ENCODE measurements around the gene NPC1L1. TPM values are rescaled to one million over a fixed set of nuclear protein-coding genes. Genes with fewer than 3 reads are reported as not detected.

Gene NPC1L1
- total and polyA plus RNA-seq, 2 of the 13 experiments (the other 11 are each of a cell fraction or from before 2014, with no cell fraction given), result 4.8 to 14.5 TPM

- TF ChIP-seq, protein P1, sequence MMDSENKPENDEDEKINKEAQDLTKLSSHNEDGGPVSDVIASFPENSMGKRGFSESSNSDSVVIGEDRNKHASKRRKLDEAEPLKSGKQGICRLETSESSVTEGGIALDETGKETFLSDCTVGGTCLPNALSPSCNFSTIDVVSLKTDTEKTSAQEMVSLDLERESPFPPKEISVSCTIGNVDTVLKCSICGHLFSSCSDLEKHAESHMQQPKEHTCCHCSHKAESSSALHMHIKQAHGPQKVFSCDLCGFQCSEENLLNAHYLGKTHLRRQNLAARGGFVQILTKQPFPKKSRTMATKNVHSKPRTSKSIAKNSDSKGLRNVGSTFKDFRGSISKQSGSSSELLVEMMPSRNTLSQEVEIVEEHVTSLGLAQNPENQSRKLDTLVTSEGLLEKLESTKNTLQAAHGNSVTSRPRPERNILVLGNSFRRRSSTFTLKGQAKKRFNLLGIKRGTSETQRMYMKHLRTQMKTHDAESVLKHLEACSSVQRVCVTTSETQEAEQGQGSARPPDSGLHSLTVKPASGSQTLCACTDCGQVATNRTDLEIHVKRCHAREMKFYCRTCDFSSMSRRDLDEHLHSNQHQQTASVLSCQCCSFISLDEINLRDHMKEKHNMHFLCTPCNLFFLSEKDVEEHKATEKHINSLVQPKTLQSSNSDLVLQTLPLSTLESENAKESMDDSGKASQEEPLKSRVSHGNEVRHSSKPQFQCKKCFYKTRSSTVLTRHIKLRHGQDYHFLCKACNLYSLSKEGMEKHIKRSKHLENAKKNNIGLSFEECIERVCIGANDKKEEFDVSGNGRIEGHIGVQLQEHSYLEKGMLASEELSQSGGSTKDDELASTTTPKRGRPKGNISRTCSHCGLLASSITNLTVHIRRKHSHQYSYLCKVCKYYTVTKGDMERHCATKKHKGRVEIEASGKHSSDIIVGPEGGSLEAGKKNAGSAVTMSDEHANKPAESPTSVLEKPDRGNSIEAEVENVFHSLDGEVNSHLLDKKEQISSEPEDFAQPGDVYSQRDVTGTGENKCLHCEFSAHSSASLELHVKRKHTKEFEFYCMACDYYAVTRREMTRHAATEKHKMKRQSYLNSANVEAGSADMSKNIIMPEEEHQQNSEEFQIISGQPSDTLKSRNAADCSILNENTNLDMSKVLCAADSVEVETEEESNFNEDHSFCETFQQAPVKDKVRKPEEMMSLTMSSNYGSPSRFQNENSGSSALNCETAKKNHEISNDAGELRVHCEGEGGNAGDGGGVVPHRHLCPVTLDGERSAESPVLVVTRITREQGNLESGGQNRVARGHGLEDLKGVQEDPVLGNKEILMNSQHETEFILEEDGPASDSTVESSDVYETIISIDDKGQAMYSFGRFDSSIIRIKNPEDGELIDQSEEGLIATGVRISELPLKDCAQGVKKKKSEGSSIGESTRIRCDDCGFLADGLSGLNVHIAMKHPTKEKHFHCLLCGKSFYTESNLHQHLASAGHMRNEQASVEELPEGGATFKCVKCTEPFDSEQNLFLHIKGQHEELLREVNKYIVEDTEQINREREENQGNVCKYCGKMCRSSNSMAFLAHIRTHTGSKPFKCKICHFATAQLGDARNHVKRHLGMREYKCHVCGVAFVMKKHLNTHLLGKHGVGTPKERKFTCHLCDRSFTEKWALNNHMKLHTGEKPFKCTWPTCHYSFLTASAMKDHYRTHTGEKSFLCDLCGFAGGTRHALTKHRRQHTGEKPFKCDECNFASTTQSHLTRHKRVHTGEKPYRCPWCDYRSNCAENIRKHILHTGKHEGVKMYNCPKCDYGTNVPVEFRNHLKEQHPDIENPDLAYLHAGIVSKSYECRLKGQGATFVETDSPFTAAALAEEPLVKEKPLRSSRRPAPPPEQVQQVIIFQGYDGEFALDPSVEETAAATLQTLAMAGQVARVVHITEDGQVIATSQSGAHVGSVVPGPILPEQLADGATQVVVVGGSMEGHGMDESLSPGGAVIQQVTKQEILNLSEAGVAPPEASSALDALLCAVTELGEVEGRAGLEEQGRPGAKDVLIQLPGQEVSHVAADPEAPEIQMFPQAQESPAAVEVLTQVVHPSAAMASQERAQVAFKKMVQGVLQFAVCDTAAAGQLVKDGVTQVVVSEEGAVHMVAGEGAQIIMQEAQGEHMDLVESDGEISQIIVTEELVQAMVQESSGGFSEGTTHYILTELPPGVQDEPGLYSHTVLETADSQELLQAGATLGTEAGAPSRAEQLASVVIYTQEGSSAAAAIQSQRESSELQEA (CRISPR knock-in tag; IDR thresholded peaks at IDR 0.05; ENCODE audit: not compliant biosample characterization), result peak; percentile 91
- TF ChIP-seq ZNF737 (CRISPR knock-in tag; IDR thresholded peaks at IDR 0.05; ENCODE audit: borderline replicate concordance) (no peak), KDM4B (CRISPR knock-in tag; IDR thresholded peaks at IDR 0.05) (no peak), CENPT (CRISPR knock-in tag; IDR thresholded peaks at IDR 0.05; ENCODE audit: low read depth) (no peak; the same call in 1 of the 2 replicates), KDM3A (CRISPR knock-in tag; IDR thresholded peaks at IDR 0.05; ENCODE audit: low read depth) (peak; percentile 61; the same call in 1 of the 2 replicates), SMARCC2 (IDR thresholded peaks at IDR 0.05) (no peak), ZNF382 (CRISPR knock-in tag; IDR thresholded peaks at IDR 0.05; ENCODE audit: borderline replicate concordance) (no peak), ZNF562 (CRISPR knock-in tag; IDR thresholded peaks at IDR 0.05; ENCODE audit: borderline replicate concordance) (no peak), SRY (CRISPR knock-in tag; IDR thresholded peaks at IDR 0.05) (peak; percentile 81; the same call in 1 of the 2 replicates), HIC2 (CRISPR knock-in tag; IDR thresholded peaks at IDR 0.05; ENCODE audit: low read depth) (peak; percentile 69; the same call in 1 of the 2 replicates), FOXK1 (CRISPR knock-in tag; IDR thresholded peaks at IDR 0.05; ENCODE audit: borderline replicate concordance, low read depth) (peak; percentile 84), PRDM4 (CRISPR knock-in tag; IDR thresholded peaks at IDR 0.05; ENCODE audit: borderline replicate concordance) (no peak), CHCHD3 (CRISPR knock-in tag; IDR thresholded peaks at IDR 0.05) (no peak)
- TF ChIP-seq, protein P2, sequence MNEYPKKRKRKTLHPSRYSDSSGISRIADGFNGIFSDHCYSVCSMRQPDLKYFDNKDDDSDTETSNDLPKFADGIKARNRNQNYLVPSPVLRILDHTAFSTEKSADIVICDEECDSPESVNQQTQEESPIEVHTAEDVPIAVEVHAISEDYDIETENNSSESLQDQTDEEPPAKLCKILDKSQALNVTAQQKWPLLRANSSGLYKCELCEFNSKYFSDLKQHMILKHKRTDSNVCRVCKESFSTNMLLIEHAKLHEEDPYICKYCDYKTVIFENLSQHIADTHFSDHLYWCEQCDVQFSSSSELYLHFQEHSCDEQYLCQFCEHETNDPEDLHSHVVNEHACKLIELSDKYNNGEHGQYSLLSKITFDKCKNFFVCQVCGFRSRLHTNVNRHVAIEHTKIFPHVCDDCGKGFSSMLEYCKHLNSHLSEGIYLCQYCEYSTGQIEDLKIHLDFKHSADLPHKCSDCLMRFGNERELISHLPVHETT (CRISPR knock-in tag; conservative IDR thresholded peaks at IDR 0.05), result peak; percentile 66; the same call in 1 of the 2 replicates
Observed at GRCh38 chr7:44490351-44491200, 50.6 kb downstream of the NPC1L1 start, which contains the start of gene NUDCD3 (continued).

Data from HepG2 (cell line).